ENCODE measurements around the gene CUL4A.

GRCh38 chr13:113187883-113188665 is 21.3 kb upstream of the CUL4A start:
- TF ChIP-seq, protein P1, sequence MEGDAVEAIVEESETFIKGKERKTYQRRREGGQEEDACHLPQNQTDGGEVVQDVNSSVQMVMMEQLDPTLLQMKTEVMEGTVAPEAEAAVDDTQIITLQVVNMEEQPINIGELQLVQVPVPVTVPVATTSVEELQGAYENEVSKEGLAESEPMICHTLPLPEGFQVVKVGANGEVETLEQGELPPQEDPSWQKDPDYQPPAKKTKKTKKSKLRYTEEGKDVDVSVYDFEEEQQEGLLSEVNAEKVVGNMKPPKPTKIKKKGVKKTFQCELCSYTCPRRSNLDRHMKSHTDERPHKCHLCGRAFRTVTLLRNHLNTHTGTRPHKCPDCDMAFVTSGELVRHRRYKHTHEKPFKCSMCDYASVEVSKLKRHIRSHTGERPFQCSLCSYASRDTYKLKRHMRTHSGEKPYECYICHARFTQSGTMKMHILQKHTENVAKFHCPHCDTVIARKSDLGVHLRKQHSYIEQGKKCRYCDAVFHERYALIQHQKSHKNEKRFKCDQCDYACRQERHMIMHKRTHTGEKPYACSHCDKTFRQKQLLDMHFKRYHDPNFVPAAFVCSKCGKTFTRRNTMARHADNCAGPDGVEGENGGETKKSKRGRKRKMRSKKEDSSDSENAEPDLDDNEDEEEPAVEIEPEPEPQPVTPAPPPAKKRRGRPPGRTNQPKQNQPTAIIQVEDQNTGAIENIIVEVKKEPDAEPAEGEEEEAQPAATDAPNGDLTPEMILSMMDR (IDR thresholded peaks at IDR 0.05; ENCODE audit: poor library complexity, severe bottlenecking): no peak
- TF ChIP-seq REST (IDR thresholded peaks at IDR 0.05; ENCODE audit: borderline replicate concordance): no peak
- TF ChIP-seq EP300 (conservative IDR thresholded peaks at IDR 0.05; ENCODE audit: poor library complexity, severe bottlenecking): no peak
